HG02981 (cell line): Measurements from ENCODE around the gene NMT2.

Experiments
- ATAC-seq: cut with Tn5 transposase; IDR thresholded peaks from one replicate; pipeline ENCODE4 v1.9.1; 2021; ENCODE audit warnings: mild to moderate bottlenecking, moderate library complexity; ENCODE audit not compliant: unreplicated experiment

The NMT2 gene

GRCh38 chr10:15144788-15145187 lies 23.7 kb downstream of the NMT2 start:
- ATAC-seq = no peak

- peak; percentile 87 for ATAC-seq
Observed at GRCh38 chr10:15141136-15142054, 27.1 kb downstream of the NMT2 start.

- ATAC-seq = no peak
Observed at GRCh38 chr10:15140698-15141097, 27.8 kb downstream of the NMT2 start.

GRCh38 chr10:15137636-15138035 lies 30.9 kb downstream of the NMT2 start:
- no peak for ATAC-seq

- ATAC-seq = no peak
Observed at GRCh38 chr10:15137036-15137359, 31.5 kb downstream of the NMT2 start.

- no peak for ATAC-seq
Observed at GRCh38 chr10:15136129-15137035, 32.1 kb downstream of the NMT2 start.

- no peak for ATAC-seq
Observed at GRCh38 chr10:15131330-15131729, 37.2 kb downstream of the NMT2 start.

GRCh38 chr10:15124908-15125307 lies 43.6 kb downstream of the NMT2 start:
- ATAC-seq = no peak

GRCh38 chr10:15124190-15124589 lies 44.3 kb downstream of the NMT2 start:
- ATAC-seq = no peak

GRCh38 chr10:15123749-15124184 lies 44.7 kb downstream of the NMT2 start:
- ATAC-seq = no peak

GRCh38 chr10:15122477-15123030 lies 45.9 kb downstream of the NMT2 start:
- peak; percentile 84 for ATAC-seq

- ATAC-seq = no peak
Observed at GRCh38 chr10:15121707-15122106, 46.8 kb downstream of the NMT2 start.

- no peak for ATAC-seq
Observed at GRCh38 chr10:15120523-15120922, 48.0 kb downstream of the NMT2 start.

GRCh38 chr10:15118615-15119014 lies 49.9 kb downstream of the NMT2 start:
- ATAC-seq = no peak

GRCh38 chr10:15116225-15116624 lies 52.3 kb downstream of the NMT2 start:
- ATAC-seq = no peak

GRCh38 chr10:15113766-15114165 lies 54.7 kb downstream of the NMT2 start:
- no peak for ATAC-seq

GRCh38 chr10:15112657-15113056 lies 55.8 kb downstream of the NMT2 start:
- ATAC-seq = no peak

- peak; percentile 84 for ATAC-seq
Observed at GRCh38 chr10:15106352-15107013, 62.0 kb downstream of the NMT2 start.

- ATAC-seq = no peak
Observed at GRCh38 chr10:15103513-15103912, 65.0 kb downstream of the NMT2 start.

- no peak for ATAC-seq
Observed at GRCh38 chr10:15099886-15100285, 68.6 kb downstream of the NMT2 start.
